Activated T-cell treated with anti-CD3 and anti-CD28 coated beads for 24 hours (primary cell): Measurements from ENCODE around the gene TGFB2.

Source experiments
- DNase-seq: peaks from one replicate; pipeline ENCODE4 v3.0.0-alpha.2; 2020; ENCODE audit warnings: low read depth

Gene TGFB2

GRCh38 chr1:218392780-218393179, 47.6 kb downstream of the TGFB2 start:
- no peak for DNase-seq

- DNase-seq, result no peak
These were observed 49.3 kb downstream of the TGFB2 start for GRCh38 chr1:218394416-218394815.

- DNase-seq, result no peak
These were observed 49.9 kb downstream of the TGFB2 start for GRCh38 chr1:218394989-218395388.

GRCh38 chr1:218395916-218396315, 50.8 kb downstream of the TGFB2 start:
- no peak for DNase-seq

- DNase-seq, result no peak
These were observed 52.7 kb downstream of the TGFB2 start for GRCh38 chr1:218397752-218398339.

GRCh38 chr1:218400624-218401023, 55.5 kb downstream of the TGFB2 start:
- DNase-seq, result no peak

- no peak for DNase-seq
These were observed 56.4 kb downstream of the TGFB2 start for GRCh38 chr1:218401441-218401997.

GRCh38 chr1:218401998-218402785, 57.1 kb downstream of the TGFB2 start:
- DNase-seq, result no peak

- no peak for DNase-seq
These were observed 57.6 kb downstream of the TGFB2 start for GRCh38 chr1:218402786-218403120.

- DNase-seq, result no peak
These were observed 58.2 kb downstream of the TGFB2 start for GRCh38 chr1:218403300-218403699.

GRCh38 chr1:218407630-218408029, 62.5 kb downstream of the TGFB2 start:
- DNase-seq, result no peak

- no peak for DNase-seq
These were observed 63.0 kb downstream of the TGFB2 start for GRCh38 chr1:218408135-218408534.

- no peak for DNase-seq
These were observed 63.8 kb downstream of the TGFB2 start for GRCh38 chr1:218408942-218409341.

GRCh38 chr1:218409946-218410510, 64.9 kb downstream of the TGFB2 start:
- no peak for DNase-seq

- DNase-seq, result no peak
These were observed 66.0 kb downstream of the TGFB2 start for GRCh38 chr1:218411101-218411500.

GRCh38 chr1:218412171-218412570, 67.0 kb downstream of the TGFB2 start:
- no peak for DNase-seq

GRCh38 chr1:218413179-218413578, 68.0 kb downstream of the TGFB2 start:
- DNase-seq, result no peak

- no peak for DNase-seq
These were observed 69.1 kb downstream of the TGFB2 start for GRCh38 chr1:218414060-218414728.

GRCh38 chr1:218415726-218416125, 70.6 kb downstream of the TGFB2 start:
- no peak for DNase-seq

GRCh38 chr1:218421531-218421930, 76.4 kb downstream of the TGFB2 start:
- DNase-seq, result no peak

- no peak for DNase-seq
These were observed 79.4 kb downstream of the TGFB2 start for GRCh38 chr1:218424502-218424901.

- no peak for DNase-seq
These were observed 80.7 kb downstream of the TGFB2 start for GRCh38 chr1:218425647-218426342.
